Activated CD4-positive, alpha-beta memory T cell treated with anti-CD3 and anti-CD28 coated beads for 36 hours (primary cell): Measurements from ENCODE around the gene SKIC8. TPM values are rescaled to one million over a fixed set of nuclear protein-coding genes. Genes with fewer than 3 reads are reported as not detected.

Experiments used
- CTCF ChIA-PET: fragments of 350-600 bp; sonication (Branson Sonifier 250); formaldehyde crosslinking; loops from one replicate; lab custom pipeline; 2021; ENCODE audit warnings: antibody characterized with exemption, inconsistent platforms; lab: Charles Lee
- POLR2A ChIA-PET: fragments of 350-600 bp; sonication (Branson Sonifier 250); formaldehyde crosslinking; loops from one replicate; lab custom pipeline; 2021; ENCODE audit warnings: antibody characterized with exemption; lab: Charles Lee
- DNase-seq: peaks from one replicate; pipeline ENCODE4 v3.0.0-alpha.2; 2020
- H3K27ac Mint-ChIP-seq: one replicate; pipeline ENCODE4 v1.8.0; 2021; ENCODE audit warnings: mixed read lengths
- H3K27me3 Mint-ChIP-seq: one replicate; pipeline ENCODE4 v1.8.0; 2021; ENCODE audit warnings: mixed read lengths
- H3K36me3 Mint-ChIP-seq: one replicate; pipeline ENCODE4 v1.8.0; 2021; ENCODE audit warnings: mixed read lengths
- H3K4me1 Mint-ChIP-seq: one replicate; pipeline ENCODE4 v1.8.0; 2021; ENCODE audit warnings: low read depth, mixed read lengths
- H3K4me3 Mint-ChIP-seq: one replicate; pipeline ENCODE4 v1.8.0; 2021; ENCODE audit warnings: mild to moderate bottlenecking, mixed read lengths
- H3K9me3 Mint-ChIP-seq: one replicate; pipeline ENCODE4 v1.8.0; 2021; ENCODE audit warnings: mixed read lengths
- intact Hi-C: fragments of 100-400 bp; cut with micrococcal nuclease; formaldehyde crosslinking; loops from one replicate; pipeline ENCODE4 v1.15.1; 2023
- total RNA-seq, 2 experiments: library from RNA; stranded (reverse); gene quantifications; one replicate each; pipeline ENCODE4 v1.2.3, GENCODE V29; 2021

The SKIC8 gene
- total RNA-seq, 2 experiments from 2014 or later: 50.1 to 51.3 TPM

DNA sequence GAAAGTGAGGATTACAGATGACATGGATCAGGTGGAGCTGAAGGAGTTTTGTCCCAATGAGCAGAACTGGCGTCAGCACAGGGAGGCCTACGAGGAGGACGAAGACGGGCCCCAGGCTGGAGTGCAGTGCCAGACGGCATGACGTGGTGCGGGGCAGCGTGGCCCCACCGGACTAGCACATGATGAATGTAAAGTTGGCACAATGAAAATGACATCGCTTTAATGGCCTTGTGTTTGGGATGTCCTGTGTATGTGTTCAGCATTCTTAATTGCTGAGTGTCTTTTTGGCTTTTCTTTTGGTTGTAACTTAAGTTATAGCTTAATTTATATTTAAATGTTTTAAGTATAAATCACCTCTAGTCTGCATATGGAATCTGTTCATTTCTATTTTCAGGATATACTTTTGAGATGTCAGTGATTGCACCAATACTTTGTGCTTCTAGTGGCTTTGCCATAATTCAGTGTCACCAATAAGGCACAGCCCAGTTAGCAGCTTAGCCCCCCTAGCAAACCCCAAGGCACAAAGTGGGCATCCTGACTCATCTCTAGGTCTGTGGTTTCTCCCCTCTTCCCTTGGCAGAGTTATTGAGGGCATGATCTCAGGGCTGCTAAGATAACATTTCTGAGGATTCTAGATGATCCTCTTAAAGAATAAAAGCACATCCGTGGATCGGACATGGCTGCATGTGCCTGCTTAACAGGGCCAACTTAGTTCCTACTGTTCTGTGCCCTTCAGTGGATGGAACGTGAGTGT, 18.9 kb downstream of the SKIC8 start:
- no peaks in the 10 kb centered on the region for H3K9me3 Mint-ChIP-seq
- ChIA-PET POLR2A (interaction anchor here (0.6 kb wide), 1 partner anchor 1029 kb away, joined by 3 read pairs; no protein-coding TSS in a partner anchor), CTCF (no interaction called here)
- H3K4me3 Mint-ChIP-seq: no peak overlapping the region
- H3K27ac Mint-ChIP-seq: no peak overlapping the region
- no peak for DNase-seq
- peaks cover 27% of the 10 kb centered on the region for H3K36me3 Mint-ChIP-seq
- no peaks in the 10 kb centered on the region for H3K4me1 Mint-ChIP-seq
- intact Hi-C loops: no loop called here
- no peaks in the 10 kb centered on the region for H3K27me3 Mint-ChIP-seq

DNA sequence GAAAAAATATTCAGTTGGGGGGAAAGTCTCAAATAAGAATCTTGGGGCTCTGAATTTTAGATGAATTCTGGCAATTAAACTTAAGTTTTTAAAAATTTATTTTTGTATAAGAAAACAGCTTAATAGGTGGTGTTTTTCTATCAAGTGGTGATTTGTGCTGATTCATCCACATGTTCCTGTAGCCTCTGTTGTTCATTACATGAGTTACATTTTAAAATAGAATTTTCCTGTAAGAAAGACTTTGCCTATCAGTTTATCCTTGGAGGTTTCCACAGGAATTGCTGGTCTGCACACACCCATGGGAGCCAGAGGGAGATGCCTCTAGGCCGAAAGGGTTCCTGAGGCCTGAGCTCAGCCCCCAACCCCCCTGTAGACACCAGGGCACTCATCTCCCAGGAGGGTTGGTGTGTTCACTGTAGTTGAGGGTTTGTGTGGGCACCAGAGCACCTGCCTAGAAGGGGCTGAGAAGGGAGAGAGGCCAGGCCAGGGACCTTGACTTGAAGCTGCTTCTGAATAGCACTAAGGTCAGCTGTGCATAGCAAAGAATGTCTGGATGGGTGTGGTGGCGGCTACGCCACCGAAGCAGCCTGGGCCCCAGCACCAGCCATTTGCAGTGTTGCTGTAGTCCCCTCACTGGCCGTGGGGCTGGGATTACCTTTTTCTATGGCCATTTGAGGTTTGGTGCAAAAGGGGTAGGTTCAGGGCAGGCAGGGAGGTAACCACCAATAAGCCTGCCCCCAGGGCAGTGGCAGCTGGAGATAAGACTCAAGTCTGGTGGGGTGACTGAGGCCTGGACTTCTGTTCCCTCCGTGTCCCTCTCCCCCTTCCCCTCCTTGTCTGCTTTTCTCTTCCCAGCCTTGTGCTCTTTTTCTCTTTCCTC, 23.1 kb downstream of the SKIC8 start:
- Mint-ChIP-seq H3K4me1 (no peaks in the 10 kb centered on the region), H3K36me3 (peaks cover 26% of the 10 kb centered on the region), H3K27me3 (no peaks in the 10 kb centered on the region), H3K27ac (no peak overlapping the region), H3K9me3 (no peaks in the 10 kb centered on the region), H3K4me3 (no peak overlapping the region)
- ChIA-PET CTCF (no interaction called here), POLR2A (no interaction called here)
- no peak for DNase-seq
- intact Hi-C loops: no loop called here

DNA sequence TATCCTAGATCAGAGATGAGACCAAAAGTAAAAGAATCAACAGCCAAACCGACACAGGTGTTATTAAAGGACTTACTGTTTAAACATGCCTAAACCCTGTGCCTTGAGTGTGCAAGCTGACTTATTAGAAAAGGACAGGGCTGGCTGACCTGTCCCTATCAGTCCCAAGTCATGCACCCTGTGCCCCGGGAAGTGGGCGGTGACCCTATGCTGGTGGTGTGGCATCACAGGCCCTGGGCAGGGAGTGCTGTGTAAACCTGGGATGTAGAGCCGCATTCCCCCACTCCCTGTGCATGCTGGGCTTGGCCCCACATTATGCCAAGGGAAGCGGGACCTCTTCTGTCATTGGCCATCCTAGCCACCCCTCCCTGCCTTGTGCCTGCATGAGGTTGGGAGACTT, 24.4 kb downstream of the SKIC8 start:
- intact Hi-C loops: no loop called here
- Mint-ChIP-seq H3K27ac (no peak overlapping the region), H3K36me3 (peaks cover 25% of the 10 kb centered on the region), H3K4me1 (peaks cover 3% of the 10 kb centered on the region), H3K27me3 (no peaks in the 10 kb centered on the region), H3K4me3 (no peak overlapping the region), H3K9me3 (no peaks in the 10 kb centered on the region)
- ChIA-PET CTCF (no interaction called here), POLR2A (no interaction called here)
- no peak for DNase-seq

DNA sequence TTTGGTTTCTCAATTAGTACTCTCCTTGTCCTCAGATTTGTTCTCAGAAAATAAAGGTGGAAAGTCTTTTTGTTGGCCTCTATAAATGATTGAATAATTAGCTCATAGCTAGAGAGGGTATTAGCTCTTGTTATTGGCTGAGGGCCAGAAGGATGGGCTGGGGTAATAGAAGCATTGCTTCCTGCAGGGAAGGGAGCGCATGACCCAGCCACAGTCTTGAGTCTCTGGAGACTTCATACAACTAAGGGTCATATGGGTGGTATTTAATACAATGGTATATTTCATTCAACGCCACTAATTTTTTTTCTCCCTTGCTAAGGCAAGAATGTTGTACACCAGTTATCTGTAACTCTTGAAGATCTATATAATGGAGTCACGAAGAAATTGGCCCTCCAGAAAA, 26.6 kb downstream of the SKIC8 start:
- peaks cover 18% of the 10 kb centered on the region for H3K36me3 Mint-ChIP-seq
- ChIA-PET CTCF (interaction anchor here (1.3 to 1.5 kb wide), 2 partner anchors 32 to 150 kb away, joined by 3 to 4 read pairs; no protein-coding TSS in a partner anchor), POLR2A (interaction anchor here (1.2 kb wide), 1 partner anchor 8 kb away, joined by 4 read pairs; the partner anchor contains the start of gene DNAJA4)
- H3K27ac Mint-ChIP-seq: peak overlapping the region; percentile 24
- no peak for DNase-seq
- no peak overlapping the region for H3K4me3 Mint-ChIP-seq
- intact Hi-C loops: no loop called here
- peaks cover 5% of the 10 kb centered on the region for H3K4me1 Mint-ChIP-seq
- no peaks in the 10 kb centered on the region for H3K27me3 Mint-ChIP-seq
- H3K9me3 Mint-ChIP-seq: no peaks in the 10 kb centered on the region

DNA sequence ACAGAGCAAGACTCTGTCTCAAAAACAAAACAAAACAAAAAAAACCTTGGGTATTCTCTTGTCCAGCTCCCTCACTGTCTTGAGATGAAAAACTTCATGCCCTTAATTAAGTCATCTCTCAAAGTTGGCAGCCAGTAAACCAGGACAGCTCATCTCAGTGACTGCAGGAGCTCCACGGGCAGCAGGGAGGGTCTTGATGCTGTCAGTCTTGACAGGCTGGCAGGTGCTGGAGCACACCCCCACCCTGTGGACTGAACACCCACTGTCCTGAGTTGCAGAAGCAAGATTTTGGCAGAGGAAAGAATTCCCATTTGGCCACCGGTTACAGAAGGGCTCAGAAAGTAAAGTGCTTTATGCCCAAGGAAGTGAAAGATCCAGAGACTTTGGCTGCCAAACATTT, 27.1 kb downstream of the SKIC8 start:
- intact Hi-C loops: no loop called here
- no peak for DNase-seq
- Mint-ChIP-seq H3K4me3 (no peak overlapping the region), H3K4me1 (peaks cover 7% of the 10 kb centered on the region), H3K36me3 (peaks cover 17% of the 10 kb centered on the region), H3K9me3 (no peaks in the 10 kb centered on the region), H3K27me3 (no peaks in the 10 kb centered on the region), H3K27ac (no peak overlapping the region)
- ChIA-PET CTCF (interaction anchor here (1.3 to 1.5 kb wide), 2 partner anchors 31 to 150 kb away, joined by 3 to 4 read pairs; no protein-coding TSS in a partner anchor), POLR2A (no interaction called here)

DNA sequence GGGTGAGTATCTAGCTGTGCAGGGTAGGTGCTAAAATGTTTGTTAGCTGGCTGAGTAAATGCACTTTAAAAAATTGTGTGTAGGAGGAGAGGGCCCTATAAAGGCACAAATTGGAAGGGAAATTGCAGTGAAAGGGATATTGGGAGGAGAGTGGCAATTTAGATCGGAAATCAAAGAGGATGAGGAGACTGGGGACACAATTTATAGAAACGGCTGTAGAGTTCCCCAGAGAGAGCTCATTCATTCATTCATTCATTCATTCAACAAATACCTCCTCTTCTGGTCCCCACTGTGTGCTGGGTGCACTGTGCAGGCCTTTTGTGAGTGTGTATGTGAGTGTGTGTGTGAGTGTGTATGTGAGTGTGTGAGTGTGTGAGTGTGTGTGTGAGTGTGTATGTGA, 32.6 kb downstream of the SKIC8 start:
- H3K36me3 Mint-ChIP-seq: peaks cover 7% of the 10 kb centered on the region
- intact Hi-C loops: no loop called here
- no peaks in the 10 kb centered on the region for H3K27me3 Mint-ChIP-seq
- no peak for DNase-seq
- no peaks in the 10 kb centered on the region for H3K9me3 Mint-ChIP-seq
- H3K27ac Mint-ChIP-seq: no peak overlapping the region
- ChIA-PET POLR2A (interaction anchor here (0.9 to 5.6 kb wide), 2 partner anchors 32 to 171 kb away, joined by 4 to 34 read pairs; partner anchors contain the start of genes IREB2 and SKIC8), CTCF (interaction anchor here (1.1 to 2.7 kb wide), 4 partner anchors 72 to 356 kb away, joined by 3 to 15 read pairs (median 6); partner anchors contain the start of gene CIB2)
- H3K4me1 Mint-ChIP-seq: peaks cover 28% of the 10 kb centered on the region
- H3K4me3 Mint-ChIP-seq: peak overlapping the region; percentile 4

DNA sequence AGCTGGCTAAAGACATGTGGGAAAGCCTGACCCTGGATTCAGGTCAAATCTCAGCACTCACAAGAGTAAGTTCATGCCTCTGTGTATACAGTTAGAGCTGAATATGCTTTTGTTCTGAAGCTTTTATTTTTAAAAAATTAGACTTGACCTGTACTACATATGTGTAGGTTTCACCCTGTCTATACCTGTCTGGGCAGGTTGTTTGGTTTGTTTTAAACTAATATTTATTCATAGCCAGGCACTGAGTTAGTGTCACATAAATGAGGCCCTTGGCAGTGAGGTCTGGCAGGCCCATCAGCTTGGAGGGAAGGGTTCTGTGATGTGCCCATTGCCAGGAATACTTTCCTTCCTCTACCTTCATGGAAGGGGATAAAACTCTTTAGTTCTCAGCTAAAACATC, 33.2 kb downstream of the SKIC8 start:
- Mint-ChIP-seq H3K4me3 (no peak overlapping the region), H3K36me3 (peaks cover 4% of the 10 kb centered on the region), H3K27me3 (no peaks in the 10 kb centered on the region), H3K9me3 (no peaks in the 10 kb centered on the region), H3K27ac (no peak overlapping the region), H3K4me1 (peaks cover 28% of the 10 kb centered on the region)
- no peak for DNase-seq
- ChIA-PET POLR2A (interaction anchor here (0.9 to 5.6 kb wide), 3 partner anchors 33 to 274 kb away, joined by 4 to 34 read pairs (median 6); partner anchors contain the start of genes IREB2, PSMA4 and SKIC8), CTCF (interaction anchor here (0.9 to 2.7 kb wide), 10 partner anchors 26 to 356 kb away, joined by 3 to 15 read pairs (median 4); partner anchors contain the start of genes CIB2 and SKIC8)
- intact Hi-C loops: no loop called here

DNA sequence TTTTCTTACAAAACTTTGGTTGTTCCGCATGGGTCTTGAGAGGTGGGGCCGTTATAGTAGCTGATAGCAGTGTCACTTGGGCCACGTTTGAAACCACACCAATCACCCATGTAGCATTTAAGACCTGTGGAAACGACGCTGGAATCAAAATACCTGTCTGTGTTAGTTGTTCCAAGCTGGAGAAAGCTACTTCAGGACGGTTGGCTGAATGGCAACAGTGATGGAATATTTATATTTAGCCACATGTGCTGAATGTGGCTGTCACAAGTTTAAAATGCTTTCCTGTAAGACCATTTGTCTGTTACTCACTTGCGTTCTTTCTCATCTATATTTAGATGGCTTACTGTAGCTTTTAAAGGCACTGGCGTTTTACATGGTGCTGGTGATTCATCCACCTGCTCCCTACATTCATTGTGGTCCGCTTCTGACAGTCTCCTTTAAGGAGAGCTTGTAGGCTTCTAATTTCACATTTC, 33.6 kb downstream of the SKIC8 start:
- DNase-seq: peak; percentile 19

DNA sequence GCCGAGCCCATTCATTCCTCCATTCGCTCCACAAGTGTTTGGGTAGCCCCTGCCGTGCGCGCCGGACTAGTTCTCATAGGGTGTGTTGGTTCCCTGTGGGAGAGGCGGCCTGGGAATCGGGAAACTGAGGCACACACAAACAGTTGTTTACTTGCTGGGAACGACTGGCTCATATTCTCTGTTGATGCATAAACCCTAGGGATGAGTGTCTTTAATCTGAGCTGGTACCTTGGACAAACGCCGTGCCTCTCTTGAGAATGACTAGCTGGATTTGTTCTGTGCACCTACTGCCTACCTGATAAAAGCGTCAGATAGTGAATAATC, 34.3 kb downstream of the SKIC8 start:
- Mint-ChIP-seq H3K27me3 (no peaks in the 10 kb centered on the region), H3K4me3 (peak overlapping the region; percentile 78), H3K4me1 (peaks cover 25% of the 10 kb centered on the region), H3K27ac (peak overlapping the region; percentile 75), H3K9me3 (no peaks in the 10 kb centered on the region), H3K36me3 (no peaks in the 10 kb centered on the region)
- ChIA-PET CTCF (interaction anchor here (0.9 to 2.7 kb wide), 14 partner anchors 23 to 298 kb away, joined by 3 to 15 read pairs (median 4); partner anchors contain the start of genes CIB2, IREB2 and SKIC8), POLR2A (interaction anchor here (0.7 to 5.6 kb wide), 5 partner anchors 8 to 275 kb away, joined by 3 to 34 read pairs (median 6); partner anchors contain the start of genes IREB2, PSMA4 and SKIC8)
- no peak for DNase-seq
- intact Hi-C loops: loop anchor here (2.0 kb wide), 1 partner anchor 34 kb away; the partner anchor contains the start of gene SKIC8

More for the DNA sequence above, 33.6 kb downstream of the SKIC8 start:
- intact Hi-C loops: loop anchor here (2.0 kb wide), 1 partner anchor 33 kb away; the partner anchor contains the start of gene SKIC8
- POLR2A ChIA-PET: interaction anchor here (0.7 to 5.6 kb wide), 6 partner anchors 8 to 275 kb away, joined by 3 to 34 read pairs (median 5); partner anchors contain the start of genes IREB2, PSMA4 and SKIC8
- Mint-ChIP-seq H3K4me3 (peak overlapping the region; percentile 78), H3K4me1 (peaks cover 28% of the 10 kb centered on the region), H3K27me3 (no peaks in the 10 kb centered on the region), H3K27ac (peak overlapping the region; percentile 46), H3K9me3 (no peaks in the 10 kb centered on the region), H3K36me3 (peaks cover 3% of the 10 kb centered on the region)
- CTCF ChIA-PET: interaction anchor here (0.9 to 2.7 kb wide), 15 partner anchors 23 to 355 kb away, joined by 3 to 15 read pairs (median 4); partner anchors contain the start of genes CIB2, IREB2 and SKIC8

DNA sequence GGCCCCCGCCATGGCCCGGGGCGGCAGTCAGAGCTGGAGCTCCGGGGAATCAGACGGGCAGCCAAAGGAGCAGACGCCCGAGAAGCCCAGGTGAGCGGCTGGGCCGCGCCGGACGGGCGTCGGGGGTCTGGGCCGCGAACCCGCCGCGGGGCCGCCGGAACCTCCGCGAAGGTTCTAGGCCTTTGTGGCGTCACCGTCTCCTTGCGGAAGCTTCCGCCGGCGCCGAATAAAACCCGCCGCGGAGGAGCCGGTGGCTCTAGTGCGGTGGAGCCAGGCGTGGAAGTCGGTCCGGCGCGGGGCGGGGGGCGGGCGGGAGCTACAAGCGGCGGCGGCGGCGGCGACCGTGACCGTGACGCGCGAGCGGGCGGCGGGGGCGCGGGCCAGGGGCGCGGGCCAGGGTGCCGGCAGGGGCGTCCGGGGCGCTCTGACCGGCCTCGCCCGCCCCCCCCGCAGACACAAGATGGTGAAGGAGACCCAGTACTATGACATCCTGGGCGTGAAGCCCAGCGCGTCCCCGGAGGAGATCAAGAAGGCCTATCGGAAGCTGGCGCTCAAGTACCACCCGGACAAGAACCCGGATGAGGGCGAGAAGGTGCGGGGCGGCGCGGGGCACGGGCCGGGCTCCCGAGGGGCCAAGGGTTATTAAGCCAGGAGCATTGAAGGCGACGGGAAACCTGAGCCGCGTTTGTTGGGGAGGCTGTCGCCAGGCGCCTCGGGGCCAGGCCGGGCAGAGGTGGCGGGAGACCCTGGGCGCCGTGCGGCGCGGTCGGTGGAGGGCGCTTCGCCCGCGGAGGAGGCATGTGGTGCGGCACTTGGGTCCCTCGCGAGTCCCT, 34.9 kb downstream of the SKIC8 start, which contains the start of gene DNAJA4:
DNAJA4 (plus strand) TSS at position 259 of the 833 bp plus-strand sequence; CDS start at position 461, 202 bp downstream.
- POLR2A ChIA-PET: interaction anchor here (1.4 to 5.6 kb wide), 4 partner anchors 9 to 276 kb away, joined by 4 to 34 read pairs (median 10); partner anchors contain the start of genes IREB2, PSMA4 and SKIC8
- no peaks in the 10 kb centered on the region for H3K36me3 Mint-ChIP-seq

More for the DNA sequence above, 34.9 kb downstream of the SKIC8 start, which contains the start of gene DNAJA4:
- no peaks in the 10 kb centered on the region for H3K9me3 Mint-ChIP-seq
- peaks cover 25% of the 10 kb centered on the region for H3K4me1 Mint-ChIP-seq
- intact Hi-C loops: loop anchor here (2.0 kb wide), 1 partner anchor 34 kb away; the partner anchor contains the start of gene SKIC8
- peak within 1 kb of the TSS; percentile 78 for H3K4me3 Mint-ChIP-seq
- no peaks in the 10 kb centered on the region for H3K27me3 Mint-ChIP-seq
- peak within 1 kb of the TSS; percentile 75 for H3K27ac Mint-ChIP-seq
- DNase-seq: peak; percentile 66
- CTCF ChIA-PET: interaction anchor here (0.8 to 2.7 kb wide), 11 partner anchors 22 to 1929 kb away, joined by 3 to 15 read pairs (median 4); partner anchors contain the start of genes CIB2, IREB2 and SKIC8
